K562 (cell line): ENCODE data around the gene EEFSEC. TPM values are rescaled to one million over a fixed set of nuclear protein-coding genes. Genes with fewer than 3 reads are reported as not detected.

Experiments
- ATAC-seq: fragments of 200-7000 bp; cut with Tn5 transposase; 3 replicates; pipeline ENCODE4 v1.9.1; 2020; ENCODE audit warnings: moderate library complexity
- BruUV-seq: library from RNA; stranded (reverse); fragments of 400-500 nt; replicated peaks from 2 replicates; lab custom pipeline; 2021; lab: Mats Ljungman, UMichigan
- CTCF ChIA-PET: fragments of 300-600 bp; formaldehyde crosslinking; extraction: SDS; loops from one replicate; lab custom pipeline; 2021; ENCODE audit warnings: low intra/inter-chr PET ratio; lab: Yijun Ruan, JAX
- POLR2A ChIA-PET: fragments of 300-600, 350-650 bp; sonication (Branson Sonifier 250); formaldehyde crosslinking; extraction: SDS; loops from one replicate; lab custom pipeline; 2021; ENCODE audit warnings: antibody characterized with exemption, inconsistent platforms; lab: Yijun Ruan, JAX
- DNase-seq, 4 experiments: peaks; one replicate each; pipeline versions ENCODE4 v3.0.0 to v3.0.0-alpha.2; 2011 to 2018; ENCODE audit warnings: low spot score in 3 of 4, mixed read lengths in 3 of 4; ENCODE audit errors: extremely low read depth in 1 of 4
- FAIRE-seq: peaks from 2 replicates; lab custom pipeline; 2011; peaks lifted over from hg19 to GRCh38; lab: Jason Lieb, UNC
- H2AFZ ChIP-seq: 2 replicates; pipeline ENCODE4 v1.6.0; 2011; ENCODE audit warnings: low read depth, low read length, control low read depth, inconsistent platforms
- H3K27ac ChIP-seq: fragments of 200-600 bp; 3 replicates; pipeline ENCODE4 v1.8.0; 2011; ENCODE audit warnings: low read depth, mild to moderate bottlenecking, control low read depth, inconsistent platforms, low read length, moderate library complexity, mixed read lengths; ENCODE audit errors: extremely low read depth
- H3K27me3 ChIP-seq, 2 experiments: fragments of 300-600 bp in 1 of 2; 2 replicates in 1 of 2; 3 replicates in 1 of 2; pipeline versions ENCODE4 v1.6.0 to v1.8.0; 2011; ENCODE audit warnings: inconsistent platforms in 2 of 2, low read length in 2 of 2, mild to moderate bottlenecking in 1 of 2, mixed read lengths in 1 of 2, moderate library complexity in 1 of 2; ENCODE audit not compliant: control insufficient read depth in 2 of 2, insufficient read depth in 2 of 2
- H3K36me3 ChIP-seq: fragments of 300-600 bp; 3 replicates; pipeline ENCODE4 v1.8.0; 2011; ENCODE audit warnings: mild to moderate bottlenecking, low read length, inconsistent platforms; ENCODE audit not compliant: control insufficient read depth, insufficient read depth
- H3K4me1 ChIP-seq, 2 experiments: fragments of 200-600 bp in 1 of 2; replicated peaks in 1 of 2; 2 replicates in 1 of 2; 3 replicates in 1 of 2; pipeline versions ENCODE4 v1.5.1 to v1.8.0; 2011; ENCODE audit warnings: inconsistent platforms in 2 of 2, low read length in 2 of 2, mild to moderate bottlenecking in 1 of 2, mixed read lengths in 1 of 2, moderate library complexity in 1 of 2; ENCODE audit not compliant: control insufficient read depth in 2 of 2, insufficient read depth in 2 of 2
- H3K4me2 ChIP-seq: 2 replicates; pipeline ENCODE4 v1.6.1; 2011; ENCODE audit warnings: low read length, control low read depth, inconsistent platforms, mixed read lengths; ENCODE audit not compliant: insufficient read depth
- H3K4me3 ChIP-seq: fragments of 200-600 bp; sonication (generic), shearing (Covaris generic); 2 replicates; pipeline ENCODE4 v1.5.1; 2016; ENCODE audit warnings: control low read depth, inconsistent platforms
- H3K79me2 ChIP-seq: fragments of 200-600 bp; 3 replicates; pipeline ENCODE4 v1.8.0; 2011; ENCODE audit warnings: low read length, inconsistent platforms; ENCODE audit not compliant: control insufficient read depth, insufficient read depth
- H3K9ac ChIP-seq, 2 experiments: 2 replicates each; pipeline versions ENCODE4 v1.6.0 to v1.6.1; 2011; ENCODE audit warnings: low read depth in 2 of 2, low read length in 2 of 2, control low read depth in 1 of 2, inconsistent platforms in 1 of 2, mild to moderate bottlenecking in 1 of 2, mixed read lengths in 1 of 2; ENCODE audit not compliant: insufficient read depth in 1 of 2
- H3K9me1 ChIP-seq: one replicate; pipeline ENCODE4 v1.6.0; 2011; ENCODE audit warnings: inconsistent platforms, mild to moderate bottlenecking, low read length, moderate library complexity; ENCODE audit not compliant: control insufficient read depth, insufficient read depth
- H3K9me3 ChIP-seq: replicated peaks from 2 replicates; pipeline ENCODE4 v1.5.1; 2011; ENCODE audit warnings: low read depth, low read length, inconsistent platforms; ENCODE audit not compliant: control insufficient read depth, insufficient read depth
- H4K20me1 ChIP-seq: replicated peaks from 2 replicates; pipeline ENCODE4 v1.6.1; 2011; ENCODE audit warnings: low read length, inconsistent platforms, mixed read lengths; ENCODE audit not compliant: control insufficient read depth, insufficient read depth
- CAMTA2 ChIP-seq: fragments of 250-450 bp; sonication (Bioruptor Pico); conservative IDR thresholded peaks from 2 replicates; pipeline ENCODE4 v1.5.1; 2022
- CEBPG ChIP-seq, 3 experiments: fragments of 200-800 bp in 1 of 3; sonication (Bioruptor generic) in 1 of 3; sonication (generic) in 1 of 3; formaldehyde crosslinking in 1 of 3; IDR thresholded peaks in 2 of 3; conservative IDR thresholded peaks in 1 of 3; 2 replicates each; pipeline versions ENCODE4 v1.6.1 to v1.8.0; 2016 to 2022; ENCODE audit warnings: missing compliant biosample characterization in 2 of 3, missing genetic modification characterization in 2 of 3, mild to moderate bottlenecking in 1 of 3, missing genetic modification reagents in 1 of 3
- FOXJ2 ChIP-seq: fragments of 200-800 bp; sonication (Bioruptor generic); IDR thresholded peaks from 2 replicates; pipeline ENCODE4 v1.6.1; 2016; ENCODE audit warnings: missing genetic modification characterization, missing compliant biosample characterization
- KDM2B ChIP-seq: fragments of 250-450 bp; sonication (Bioruptor Pico); IDR thresholded peaks from 2 replicates; pipeline ENCODE4 v1.8.0; 2021; ENCODE audit warnings: mild to moderate bottlenecking, moderate library complexity
- NFIC ChIP-seq: fragments of 450-650 bp; IDR thresholded peaks from 2 replicates; pipeline ENCODE4 v1.6.1; 2017; ENCODE audit warnings: mild to moderate bottlenecking, inconsistent platforms
- PTRF ChIP-seq: fragments of 450-650 bp; IDR thresholded peaks from 2 replicates; pipeline ENCODE4 v1.6.1; 2016; ENCODE audit warnings: mild to moderate bottlenecking, missing genetic modification characterization, missing compliant biosample characterization
- ZNF586 ChIP-seq: fragments of 450-650 bp; formaldehyde crosslinking; conservative IDR thresholded peaks from 2 replicates; pipeline ENCODE4 v1.4.0; 2020; ENCODE audit warnings: mild to moderate bottlenecking, moderate library complexity
- WGBS: fragments of 100-300 bp; shearing (Covaris generic); methylation state at CpG from one replicate; pipeline ENCODE4 v1.1.6; 2016; ENCODE audit warnings: low coverage, mixed read lengths; ENCODE audit not compliant: insufficient coverage; ENCODE audit errors: missing lambda C conversion rate; 5-methylcytosine and 5-hydroxymethylcytosine counted together
- in situ Hi-C: fragments of 300-500 bp; cut with MboI; formaldehyde crosslinking; loops from 4 replicates; pipeline ENCODE4 v1.15.0; 2018; ENCODE audit warnings: inconsistent platforms, mixed read lengths
- intact Hi-C: fragments of 100-400 bp; cut with micrococcal nuclease; formaldehyde crosslinking; loops from 2 replicates; pipeline ENCODE4 v1.14.2; 2022
- polyA plus RNA-seq, 8 experiments: library from polyadenylated mRNA; depleted of rRNA in 4 of 8; stranded (reverse) in 5 of 8; unstranded in 3 of 8; fragments of >200 nt; fragmentation: Nextera tagmentation in 2 of 8; fragmentation: Illumina TruSeq in 1 of 8; extraction: Ambion mirVana in 2 of 8; extraction: Trizol in 1 of 8; gene quantifications; 2 replicates each; pipeline versions ENCODE4 v1.2.1 to v1.2.3, GENCODE V29; 2011 to 2014; ENCODE audit warnings: inconsistent platforms in 1 of 8, missing spikeins in 1 of 8
- total RNA-seq, 7 experiments: library from RNA; depleted of rRNA in 6 of 7; stranded (reverse); fragments of >200 nt in 6 of 7; fragmentation: Illumina TruSeq in 2 of 7; extraction: Trizol in 2 of 7; gene quantifications; 2 replicates each; pipeline versions ENCODE4 v1.2.1 to v1.2.3, GENCODE V29; 2011 to 2021; ENCODE audit warnings: low replicate concordance in 1 of 7

The EEFSEC gene
- total and polyA plus RNA-seq, 9 of the 15 experiments (the other 6 are each of a cell fraction or from before 2014, with no cell fraction given): 0.35 to 11.8 (median 7.7) TPM

DNA sequence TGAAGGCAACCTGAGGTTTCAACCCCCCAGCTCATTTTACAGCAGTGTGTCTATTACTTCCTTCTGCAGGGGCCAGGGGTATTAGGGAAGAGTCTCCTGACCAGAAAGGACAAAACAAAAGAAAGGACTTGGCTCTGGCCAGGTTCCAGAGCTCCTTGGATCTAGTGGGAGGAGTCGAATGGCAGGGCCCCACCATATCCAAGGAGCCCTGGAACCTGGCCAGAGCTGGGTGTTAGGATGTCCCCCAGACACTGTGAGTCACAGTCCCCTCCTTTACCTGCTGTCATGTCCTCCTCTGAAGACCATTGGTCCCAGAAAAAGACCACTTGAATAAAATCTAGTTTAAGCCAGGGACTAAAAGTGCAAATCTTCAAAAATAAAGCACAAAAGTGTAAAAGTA is 113.2 kb downstream of the EEFSEC start:
- Histone ChIP-seq H3K4me1 (peaks cover 0 to 9% of the 10 kb centered on the region in 2 experiments; a peak in 2 of 5 replicates), H3K4me2 (no peak overlapping the region), H3K9ac (no peak overlapping the region), H3K79me2 (no peaks in the 10 kb centered on the region), H3K27me3 (no peaks in the 10 kb centered on the region), H3K36me3 (peaks cover 4% of the 10 kb centered on the region; the same call in 1 of the 3 replicates), H3K4me3 (no peak overlapping the region), H4K20me1 (no peaks in the 10 kb centered on the region), H2AFZ (no peak overlapping the region), H3K27ac (no peak overlapping the region)
- in situ Hi-C loops (no loop called here), intact Hi-C loops (no loop called here)
- DNase-seq (peak; percentile 17 to 46 (median 32)), ATAC-seq (no peak), FAIRE-seq (no peak)
- ChIA-PET POLR2A (no interaction called here), CTCF (no interaction called here)
- 33% methylated on average over 1 of the region's 1 CpG for WGBS
- no TSS peak for BruUV-seq
- TF ChIP-seq NFIC: peak; percentile 36
- no peak for TF ChIP-seq CEBPG (CRISPR knock-in tag; IDR thresholded peaks at IDR 0.05)
- TF ChIP-seq CEBPG (tag; conservative IDR thresholded peaks at IDR 0.05 in 1 of 2, IDR thresholded peaks at IDR 0.05 in 1 of 2): no peak
- TF ChIP-seq PTRF (tag): no peak
- no peak for TF ChIP-seq ZNF586 (CRISPR knock-in tag)
- TF ChIP-seq CAMTA2: no peak
- no peak for TF ChIP-seq FOXJ2 (tag)
- TF ChIP-seq KDM2B (CRISPR knock-in tag): no peak
- TF ChIP-seq, all 486 proteins: peak for 1
- Histone ChIP-seq H3K9me1 (no peaks in the 10 kb centered on the region), H3K9me3 (no peaks in the 10 kb centered on the region)
